ENCODE results near the gene R3HDML. TPM values are rescaled to one million over a fixed set of nuclear protein-coding genes. Genes with fewer than 3 reads are reported as not detected.

The R3HDML gene
- total and polyA plus RNA-seq, 2 donors (not counting 1 experiment from before 2014, with no cell fraction given), result not detected

DNA sequence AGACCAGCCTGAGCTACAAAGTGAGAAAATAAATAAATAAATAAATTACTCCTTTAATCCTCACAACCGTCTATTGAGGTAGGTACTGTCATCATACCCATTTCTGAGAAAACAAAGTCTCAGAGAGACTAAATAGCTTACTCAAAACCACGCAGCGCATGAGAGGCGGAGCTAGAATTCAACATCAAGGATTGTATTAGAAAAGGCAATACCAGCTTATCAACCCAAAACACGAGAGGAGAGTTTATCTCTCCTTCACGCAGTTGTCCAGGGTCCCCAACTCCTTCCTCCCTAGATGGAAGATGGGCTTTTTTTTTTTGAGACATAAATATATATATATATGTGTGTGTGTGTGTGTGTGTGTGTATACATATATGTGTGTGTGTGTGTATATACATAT, 30.9 kb downstream of the R3HDML start:
- POLR2A ChIA-PET, result no interaction called here
- CTCF ChIA-PET, result interaction anchor here (1.0 kb wide), 2 partner anchors 17 to 19 kb away, joined by 3 to 4 read pairs; no protein-coding TSS in a partner anchor

DNA sequence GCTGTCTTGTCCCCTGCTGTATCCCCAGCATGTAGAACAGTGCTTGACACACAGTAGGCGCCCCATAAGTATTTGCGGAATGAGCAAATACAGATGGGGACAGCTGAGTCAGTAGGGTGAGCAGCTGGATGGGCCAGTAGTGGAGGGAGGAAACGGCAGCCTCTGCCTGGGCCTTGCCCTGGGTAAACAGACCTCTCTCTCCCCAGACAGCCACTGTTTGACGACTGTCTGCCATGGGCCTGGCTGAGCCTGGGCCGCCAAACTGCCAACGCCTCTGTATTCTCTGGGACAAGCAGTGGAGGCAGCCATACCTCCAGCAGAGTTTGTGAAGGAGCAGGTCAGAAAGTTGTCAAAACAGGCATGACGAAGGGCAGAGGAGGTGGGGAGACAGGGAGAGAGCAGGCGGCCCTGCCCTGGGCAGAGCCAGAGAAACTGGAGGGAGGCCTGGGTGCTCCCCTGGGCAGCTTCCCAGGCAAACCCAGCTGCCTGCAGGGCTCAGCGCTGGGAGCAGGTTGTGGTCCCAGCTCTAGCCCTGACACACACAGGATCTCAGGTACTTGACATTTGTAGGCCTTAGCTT, 33.9 kb downstream of the R3HDML start:
- WGBS (ENCODE audit: insufficient coverage), result 91% methylated on average over 8 of the region's 9 CpGs
- H4K20me1 ChIP-seq (ENCODE audit: control insufficient read depth, insufficient read depth, low read length, poor library complexity, severe bottlenecking), result no peaks in the 10 kb centered on the region
- H3K9me3 Mint-ChIP-seq (ENCODE audit: insufficient read depth), result no peaks in the 10 kb centered on the region
- H3K9ac ChIP-seq (ENCODE audit: low read length), result no peak overlapping the region
- no peaks in the 10 kb centered on the region for H3K36me3 ChIP-seq (replicated peaks in 1 of 2; ENCODE audit: control extremely low read depth in 1 of 2, control insufficient read depth in 1 of 2, extremely low read depth in 1 of 2, insufficient read depth in 2 of 2, low read length in 1 of 2)
- CTCF ChIA-PET, result interaction anchor here (3.2 kb wide), 1 partner anchor 13 kb away, joined by 13 read pairs; no protein-coding TSS in a partner anchor
- no peaks in the 10 kb centered on the region for H3K4me1 Mint-ChIP-seq
- peaks cover 0 to 5% (median 1%) of the 10 kb centered on the region in 4 experiments for H3K27me3 ChIP-seq (replicated peaks in 1 of 4; ENCODE audit: control extremely low read depth in 1 of 4, control insufficient read depth in 3 of 4, insufficient read depth in 4 of 4, low read length in 3 of 4)
- no peak overlapping the region for H3K27ac ChIP-seq (ENCODE audit: low read length in 2 of 2)
- no peak overlapping the region for H3K4me2 ChIP-seq (replicated peaks; ENCODE audit: low read depth, low read length, poor library complexity, severe bottlenecking)
- no peak overlapping the region for H3K4me3 ChIP-seq (ENCODE audit: control extremely low read depth in 1 of 5, extremely low read depth in 1 of 5, insufficient read depth in 1 of 5, low read depth in 2 of 5, low read length in 4 of 5)
- H3K4me1 ChIP-seq (ENCODE audit: control insufficient read depth in 2 of 2, insufficient read depth in 2 of 2, low read length in 2 of 2), result no peaks in the 10 kb centered on the region
- H3K27ac Mint-ChIP-seq, result no peak overlapping the region
- intact Hi-C loops (cut with micrococcal nuclease), result no loop called here
- H3K9me3 ChIP-seq (ENCODE audit: control extremely low read depth in 1 of 3, control insufficient read depth in 2 of 3, insufficient read depth in 1 of 3, low read length in 2 of 3), result no peaks in the 10 kb centered on the region
- no peak for TF ChIP-seq EZH2 (IDR thresholded peaks at IDR 0.05; ENCODE audit: borderline replicate concordance, insufficient read depth, low read depth, low read length, poor library complexity, severe bottlenecking)
- TF ChIP-seq, protein P1, sequence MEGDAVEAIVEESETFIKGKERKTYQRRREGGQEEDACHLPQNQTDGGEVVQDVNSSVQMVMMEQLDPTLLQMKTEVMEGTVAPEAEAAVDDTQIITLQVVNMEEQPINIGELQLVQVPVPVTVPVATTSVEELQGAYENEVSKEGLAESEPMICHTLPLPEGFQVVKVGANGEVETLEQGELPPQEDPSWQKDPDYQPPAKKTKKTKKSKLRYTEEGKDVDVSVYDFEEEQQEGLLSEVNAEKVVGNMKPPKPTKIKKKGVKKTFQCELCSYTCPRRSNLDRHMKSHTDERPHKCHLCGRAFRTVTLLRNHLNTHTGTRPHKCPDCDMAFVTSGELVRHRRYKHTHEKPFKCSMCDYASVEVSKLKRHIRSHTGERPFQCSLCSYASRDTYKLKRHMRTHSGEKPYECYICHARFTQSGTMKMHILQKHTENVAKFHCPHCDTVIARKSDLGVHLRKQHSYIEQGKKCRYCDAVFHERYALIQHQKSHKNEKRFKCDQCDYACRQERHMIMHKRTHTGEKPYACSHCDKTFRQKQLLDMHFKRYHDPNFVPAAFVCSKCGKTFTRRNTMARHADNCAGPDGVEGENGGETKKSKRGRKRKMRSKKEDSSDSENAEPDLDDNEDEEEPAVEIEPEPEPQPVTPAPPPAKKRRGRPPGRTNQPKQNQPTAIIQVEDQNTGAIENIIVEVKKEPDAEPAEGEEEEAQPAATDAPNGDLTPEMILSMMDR (IDR thresholded peaks at IDR 0.05), result no peak
- H3K27me3 Mint-ChIP-seq, result peaks cover 16% of the 10 kb centered on the region
- no peaks in the 10 kb centered on the region for H3K79me2 ChIP-seq (ENCODE audit: control insufficient read depth, insufficient read depth, low read length)
- H2AFZ ChIP-seq (ENCODE audit: insufficient read depth, low read depth, low read length, poor library complexity, severe bottlenecking), result no peak overlapping the region
- H3K4me3 Mint-ChIP-seq, result no peak overlapping the region
- ATAC-seq (ENCODE audit: low read depth) (no peak), DNase-seq (no peak)
- POLR2A ChIA-PET, result no interaction called here

More for the DNA sequence above, 30.9 kb downstream of the R3HDML start:
- Histone ChIP-seq H3K4me2 (replicated peaks; ENCODE audit: low read depth, low read length, poor library complexity, severe bottlenecking) (no peak overlapping the region), H3K79me2 (ENCODE audit: control insufficient read depth, insufficient read depth, low read length) (no peaks in the 10 kb centered on the region), H3K36me3 (replicated peaks in 1 of 2; ENCODE audit: control extremely low read depth in 1 of 2, control insufficient read depth in 1 of 2, extremely low read depth in 1 of 2, insufficient read depth in 2 of 2, low read length in 1 of 2) (no peaks in the 10 kb centered on the region), H3K4me3 (ENCODE audit: control extremely low read depth in 1 of 5, extremely low read depth in 1 of 5, insufficient read depth in 1 of 5, low read depth in 2 of 5, low read length in 4 of 5) (no peak overlapping the region), H4K20me1 (ENCODE audit: control insufficient read depth, insufficient read depth, low read length, poor library complexity, severe bottlenecking) (no peaks in the 10 kb centered on the region), H3K27ac (ENCODE audit: low read length in 2 of 2) (no peak overlapping the region), H3K9ac (ENCODE audit: low read length) (no peak overlapping the region), H3K9me3 (ENCODE audit: control extremely low read depth in 1 of 3, control insufficient read depth in 2 of 3, insufficient read depth in 1 of 3, low read length in 2 of 3) (no peaks in the 10 kb centered on the region), H2AFZ (ENCODE audit: insufficient read depth, low read depth, low read length, poor library complexity, severe bottlenecking) (no peak overlapping the region), H3K4me1 (ENCODE audit: control insufficient read depth in 2 of 2, insufficient read depth in 2 of 2, low read length in 2 of 2) (no peaks in the 10 kb centered on the region), H3K27me3 (replicated peaks in 1 of 4; ENCODE audit: control extremely low read depth in 1 of 4, control insufficient read depth in 3 of 4, insufficient read depth in 4 of 4, low read length in 3 of 4) (peaks cover 0 to 5% (median 0%) of the 10 kb centered on the region in 4 experiments)
- TF ChIP-seq, protein P1 (IDR thresholded peaks at IDR 0.05), result no peak
- no peak for TF ChIP-seq EZH2 (IDR thresholded peaks at IDR 0.05; ENCODE audit: borderline replicate concordance, insufficient read depth, low read depth, low read length, poor library complexity, severe bottlenecking)
- H3K27me3 Mint-ChIP-seq, result no peaks in the 10 kb centered on the region
- ATAC-seq (ENCODE audit: low read depth) (no peak), DNase-seq (no peak)
- WGBS (ENCODE audit: insufficient coverage), result no CpG with 5 or more reads among the region's 6 CpGs
- no peaks in the 10 kb centered on the region for H3K9me3 Mint-ChIP-seq (ENCODE audit: insufficient read depth)
- intact Hi-C loops (cut with micrococcal nuclease), result no loop called here
- no peak overlapping the region for H3K4me3 Mint-ChIP-seq
- no peaks in the 10 kb centered on the region for H3K4me1 Mint-ChIP-seq
- no peak overlapping the region for H3K27ac Mint-ChIP-seq

Data from B cell (primary cell).